H54 (cell line): ENCODE measurements around the gene PPP2R5C.
A peak's percentile ranks its signal among the peaks of the same experiment; 100 is the strongest.

Experiments
- DNase-seq: peaks from one replicate; pipeline ENCODE4 v3.0.0; 2011; ENCODE audit warnings: low spot score, mixed read lengths; ENCODE audit not compliant: insufficient read length
- FAIRE-seq: peaks from 3 replicates; lab custom pipeline; 2011; peaks lifted over from hg19 to GRCh38; lab: Jason Lieb, UNC
- POLR2A ChIP-seq: IDR thresholded peaks from 2 replicates; pipeline ENCODE4 v1.6.1; 2011; ENCODE audit warnings: low read depth, mild to moderate bottlenecking, low read length

PPP2R5C gene

DNA sequence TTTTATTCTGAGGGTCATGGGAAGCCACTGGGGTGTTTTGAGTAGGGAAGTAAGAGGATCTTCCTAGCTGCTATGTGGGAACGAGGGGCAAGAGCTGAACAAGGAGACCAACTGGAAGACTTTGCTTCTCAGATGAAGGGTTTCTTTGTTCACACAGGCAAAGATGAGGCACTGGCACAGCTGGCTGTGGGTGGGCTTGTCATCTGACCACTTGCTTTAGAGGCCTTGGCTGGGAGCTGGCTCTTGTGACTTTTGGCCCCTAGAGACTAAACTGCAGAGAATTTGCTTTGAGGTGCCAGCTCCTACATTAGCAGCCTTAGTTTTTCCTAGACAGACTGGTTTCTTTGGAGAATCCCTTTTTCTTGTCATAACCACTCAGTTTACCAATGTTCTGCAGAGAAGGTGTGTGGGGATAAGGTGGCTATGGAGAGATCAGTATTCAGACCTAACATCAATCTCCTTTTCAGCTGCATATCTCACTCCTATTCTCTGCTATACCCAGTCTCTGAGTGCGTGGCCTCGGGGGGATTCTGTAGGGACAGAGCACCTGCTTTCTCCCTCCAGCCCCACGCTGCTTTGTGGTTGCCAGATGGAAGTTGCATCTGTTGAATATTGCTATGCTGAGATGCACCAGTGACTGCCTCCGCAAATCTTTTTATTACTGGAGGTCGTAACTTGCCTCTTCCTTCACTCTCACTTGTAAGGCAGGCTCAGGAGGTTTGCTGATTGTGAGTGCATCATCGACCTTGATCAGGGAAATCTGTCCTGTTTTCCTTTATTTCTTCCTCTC is 12.7 kb downstream of the PPP2R5C start:
- no peak for TF ChIP-seq POLR2A
- FAIRE-seq (no peak), DNase-seq (no peak)

DNA sequence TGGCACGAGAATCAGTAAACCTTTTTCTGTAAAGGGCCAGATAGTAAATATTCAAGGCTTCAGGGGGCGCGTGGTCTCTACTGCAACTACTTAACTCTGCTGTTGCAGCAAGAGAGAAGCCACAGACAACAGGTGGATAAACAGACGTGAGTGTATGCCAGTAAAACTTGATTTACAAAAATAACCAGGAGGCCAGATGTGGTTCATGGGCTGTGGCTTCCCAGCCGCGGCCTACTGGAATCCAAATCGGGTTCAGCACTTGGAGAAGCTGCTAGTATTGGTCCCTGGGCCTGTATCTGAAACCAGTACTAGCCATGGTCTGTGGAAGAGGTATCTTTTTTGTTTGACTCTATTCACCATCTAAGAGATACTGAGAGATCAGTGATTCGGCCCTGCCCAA is 13.3 kb downstream of the PPP2R5C start:
- FAIRE-seq (no peak), DNase-seq (no peak)
- no peak for TF ChIP-seq POLR2A

DNA sequence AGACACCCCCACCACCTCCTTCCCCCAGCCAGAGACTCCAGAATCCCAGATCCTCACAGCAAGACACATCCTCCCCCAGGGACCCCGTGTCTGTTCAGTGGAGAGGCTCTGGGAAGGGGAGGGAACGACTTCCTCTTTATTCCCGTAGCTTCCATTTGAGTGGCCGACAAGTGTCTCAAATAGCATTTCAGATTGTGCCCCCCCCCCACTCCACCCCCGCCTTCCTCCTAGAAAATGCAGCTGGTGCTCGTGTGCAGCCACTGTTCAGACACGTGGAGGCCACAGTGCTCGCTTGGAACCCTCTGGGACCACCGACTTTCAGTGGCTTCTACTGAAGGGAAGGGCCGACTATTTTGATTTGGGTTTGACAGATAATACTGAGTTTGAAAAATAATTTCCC is 14.3 kb downstream of the PPP2R5C start:
- FAIRE-seq (no peak), DNase-seq (no peak)
- no peak for TF ChIP-seq POLR2A

DNA sequence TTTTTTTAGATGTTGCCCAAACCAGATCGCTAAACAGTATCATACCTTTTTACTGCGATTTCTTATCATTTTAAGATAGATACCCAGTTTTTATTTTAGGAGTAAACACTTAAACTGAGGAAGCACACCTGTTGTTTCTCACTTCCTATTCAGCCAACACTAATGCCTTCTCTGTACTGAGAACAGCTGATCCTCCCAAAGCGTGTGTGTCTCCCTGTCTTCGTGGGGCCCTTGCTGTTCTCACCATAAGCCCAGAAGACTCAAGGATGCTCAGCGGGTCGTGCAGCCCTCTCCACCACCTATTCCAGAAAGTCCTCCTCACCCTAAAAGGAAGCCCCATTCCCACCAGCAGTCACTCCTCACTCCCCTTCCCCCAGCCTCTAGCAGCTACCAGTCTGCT is 14.8 kb downstream of the PPP2R5C start:
- no peak for DNase-seq
- TF ChIP-seq POLR2A: no peak
- FAIRE-seq: no peak

DNA sequence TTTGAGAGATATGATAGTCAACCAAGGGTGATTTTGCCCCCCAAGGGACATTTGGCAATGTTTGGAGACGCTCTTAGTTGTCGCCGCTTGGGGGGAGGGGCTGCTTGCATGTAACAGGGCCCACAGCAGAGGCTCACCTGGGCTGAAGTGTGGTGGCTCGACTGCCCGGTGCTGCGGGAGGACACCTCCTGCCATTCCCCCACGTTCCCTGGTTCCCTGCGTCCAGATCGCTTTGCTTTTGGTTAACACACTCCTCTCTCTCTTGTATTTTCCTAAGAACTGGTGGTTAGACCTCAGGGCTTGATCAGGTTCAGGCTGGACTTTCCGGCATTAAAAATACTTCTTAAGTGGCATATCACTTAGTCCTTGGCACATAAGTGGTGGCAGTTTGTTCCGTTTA is 18.9 kb downstream of the PPP2R5C start:
- no peak for TF ChIP-seq POLR2A
- FAIRE-seq (no peak), DNase-seq (no peak)

DNA sequence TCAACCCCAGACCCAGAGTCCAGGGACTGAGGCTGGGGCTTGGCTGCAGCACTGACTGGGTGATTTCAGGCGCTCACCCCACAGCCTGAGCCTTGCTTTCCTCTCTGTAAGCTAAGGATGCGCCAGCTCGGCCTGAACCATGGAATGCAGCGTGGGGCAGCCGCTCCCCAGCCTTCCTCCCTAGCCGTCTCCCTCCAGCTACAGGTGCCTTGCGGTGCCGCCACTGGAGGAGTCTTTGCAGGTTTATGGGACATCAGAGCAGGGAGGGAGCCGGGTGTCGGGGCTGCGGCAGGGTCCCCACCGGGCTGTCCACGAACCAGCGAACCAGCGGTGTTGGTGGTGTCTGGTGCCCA is 19.4 kb downstream of the PPP2R5C start:
- TF ChIP-seq POLR2A: no peak
- FAIRE-seq (no peak), DNase-seq (no peak)

DNA sequence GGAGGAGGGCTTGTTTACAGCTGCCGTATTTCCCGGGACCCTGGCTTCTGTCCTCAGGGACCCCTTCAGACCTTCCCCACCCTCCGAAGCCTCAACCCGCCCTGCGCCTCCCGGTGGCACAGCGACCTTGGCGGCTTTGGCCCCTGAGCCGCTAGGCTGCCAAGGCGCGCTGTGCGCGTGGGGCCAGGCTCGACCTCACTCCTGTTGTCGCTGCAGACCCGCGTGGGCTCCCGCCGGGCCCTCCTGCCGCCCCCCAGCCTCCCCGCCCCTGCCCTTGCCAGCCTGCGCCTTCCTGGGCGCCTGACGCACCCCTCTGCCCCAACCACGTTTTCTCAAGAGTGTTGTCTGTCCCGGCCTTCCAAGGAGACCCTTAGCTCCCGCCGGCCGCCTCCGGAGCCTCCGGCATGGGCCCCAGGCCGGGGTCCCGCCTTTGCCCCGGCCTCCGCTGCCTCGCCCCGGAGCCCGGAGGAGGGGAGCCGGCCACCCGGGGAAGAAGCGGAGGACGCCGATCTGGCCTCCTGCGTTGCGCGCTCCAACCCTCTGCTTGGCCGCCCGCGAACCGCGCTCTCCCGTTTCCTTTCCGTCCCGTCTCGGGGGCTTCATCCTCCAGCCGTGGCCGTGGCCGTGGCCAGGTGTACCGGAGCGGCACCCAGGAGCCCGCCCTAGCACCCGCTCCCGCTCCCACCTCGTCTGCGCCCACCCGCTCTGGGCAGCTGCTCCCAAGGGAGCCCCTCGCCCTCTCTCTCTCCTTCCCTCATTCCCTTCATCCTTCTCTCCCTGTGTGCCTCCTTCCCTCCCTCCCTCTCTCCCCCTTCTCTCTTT is 19.9 kb downstream of the PPP2R5C start:
- FAIRE-seq (no peak), DNase-seq (no peak)

DNA sequence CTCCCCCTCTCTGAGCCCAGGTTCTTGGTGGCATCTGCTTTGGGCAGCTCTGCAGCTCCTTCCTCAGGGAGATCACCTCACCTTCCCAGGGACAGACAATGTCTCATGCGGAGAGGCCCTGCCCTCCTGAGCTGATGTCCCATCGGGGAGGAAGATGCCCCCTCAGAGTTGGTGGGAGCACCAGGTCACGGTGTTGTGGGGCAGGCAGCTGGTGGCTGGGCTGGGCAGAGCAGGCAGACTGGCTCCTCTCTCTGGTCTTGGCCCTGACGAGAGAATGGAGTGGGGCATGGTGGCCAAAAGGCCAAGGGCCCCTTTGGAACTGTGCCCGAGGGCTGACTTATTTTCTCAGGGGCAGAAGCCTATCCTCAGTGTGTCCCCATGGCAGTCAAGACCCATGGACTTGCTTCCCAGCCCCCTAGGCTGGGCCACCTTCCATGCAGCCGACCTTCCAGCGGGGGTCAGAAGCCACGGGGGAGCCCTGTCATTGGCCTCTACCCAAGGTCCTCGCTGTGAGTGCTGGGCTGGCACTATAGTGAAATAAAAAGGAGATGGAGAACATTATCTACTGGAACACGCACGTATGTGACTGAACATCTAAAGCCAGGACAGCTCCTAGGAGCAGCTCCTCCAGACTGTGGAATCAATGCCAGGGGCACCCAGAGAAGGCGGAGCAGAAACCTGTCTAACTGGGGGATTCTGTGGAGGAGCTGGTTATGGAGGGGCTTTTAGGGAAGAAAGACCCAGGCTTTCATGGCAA is 21.9 kb downstream of the PPP2R5C start:
- TF ChIP-seq POLR2A: no peak
- FAIRE-seq: no peak
- no peak for DNase-seq

More for the DNA sequence above, 19.9 kb downstream of the PPP2R5C start:
- TF ChIP-seq POLR2A: no peak

DNA sequence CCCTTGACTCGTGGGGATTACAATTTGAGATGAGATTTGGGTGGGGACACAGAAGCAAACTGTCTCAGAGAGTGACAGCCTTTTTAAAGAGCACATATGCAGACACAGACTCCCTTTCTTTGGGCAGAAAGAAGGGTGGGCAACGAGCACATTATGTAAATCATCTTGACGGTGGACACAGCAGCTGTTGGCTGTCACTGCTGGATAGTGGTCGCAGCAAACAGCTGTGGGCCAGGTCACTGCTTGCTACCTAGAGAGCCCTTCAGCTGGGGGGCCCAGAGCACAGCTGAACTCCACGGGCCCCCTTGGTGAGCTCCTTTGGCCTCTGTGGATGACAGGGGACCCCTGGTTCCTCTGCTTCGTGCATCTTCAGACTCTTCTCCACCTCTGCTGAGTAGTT is 23.1 kb downstream of the PPP2R5C start:
- no peak for TF ChIP-seq POLR2A
- DNase-seq (no peak), FAIRE-seq (no peak)

DNA sequence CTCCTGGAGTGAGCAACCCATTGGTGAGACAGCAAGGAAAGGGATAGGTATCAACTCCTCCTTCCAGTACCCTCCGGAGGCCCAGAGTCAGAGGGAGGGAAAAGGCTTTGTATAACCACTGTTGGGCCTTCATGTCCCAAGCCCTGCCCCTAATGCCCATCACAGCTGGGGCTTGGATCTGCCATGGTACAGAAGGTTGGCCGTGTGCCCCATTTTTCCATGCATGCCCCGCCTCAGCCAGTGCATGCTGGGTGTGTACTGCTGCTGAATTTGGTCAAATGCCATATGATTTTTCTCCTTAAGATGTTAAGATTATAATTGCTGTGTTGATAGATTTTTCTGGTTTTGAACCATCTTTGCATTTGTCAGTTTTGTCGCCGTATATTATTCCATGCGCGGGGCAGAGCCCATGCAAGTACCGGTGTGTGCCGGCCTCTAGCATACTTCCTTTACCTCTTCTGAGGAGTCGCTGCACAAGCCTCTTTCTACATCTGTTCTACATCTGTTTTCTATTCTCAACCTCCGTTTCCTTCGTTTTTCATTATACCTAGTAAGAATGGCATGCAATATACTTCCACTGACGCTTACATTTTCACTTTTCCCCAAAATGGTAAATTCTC is 26.6 kb downstream of the PPP2R5C start:
- DNase-seq: no peak
- TF ChIP-seq POLR2A: no peak
- FAIRE-seq: no peak

DNA sequence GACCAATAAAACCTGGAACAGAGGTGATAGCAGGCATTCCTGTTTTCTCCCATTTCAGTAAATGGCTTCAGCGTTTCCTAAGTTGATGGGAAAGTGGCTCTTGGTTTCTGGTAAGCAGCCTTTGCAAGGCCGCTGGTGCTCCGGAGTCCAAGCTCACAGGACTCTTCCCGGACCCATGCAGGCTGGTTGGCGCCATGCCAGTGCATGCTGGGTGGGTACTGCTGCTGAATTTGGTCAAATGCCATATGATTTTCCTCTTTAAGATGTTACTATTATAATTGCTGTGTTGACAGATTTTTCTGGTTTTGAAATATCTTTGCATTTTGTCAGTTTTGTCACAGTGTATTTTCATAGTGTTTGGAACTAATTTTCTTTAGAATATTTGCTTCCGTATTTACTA is 27.7 kb downstream of the PPP2R5C start:
- DNase-seq: no peak
- FAIRE-seq: no peak
- no peak for TF ChIP-seq POLR2A

DNA sequence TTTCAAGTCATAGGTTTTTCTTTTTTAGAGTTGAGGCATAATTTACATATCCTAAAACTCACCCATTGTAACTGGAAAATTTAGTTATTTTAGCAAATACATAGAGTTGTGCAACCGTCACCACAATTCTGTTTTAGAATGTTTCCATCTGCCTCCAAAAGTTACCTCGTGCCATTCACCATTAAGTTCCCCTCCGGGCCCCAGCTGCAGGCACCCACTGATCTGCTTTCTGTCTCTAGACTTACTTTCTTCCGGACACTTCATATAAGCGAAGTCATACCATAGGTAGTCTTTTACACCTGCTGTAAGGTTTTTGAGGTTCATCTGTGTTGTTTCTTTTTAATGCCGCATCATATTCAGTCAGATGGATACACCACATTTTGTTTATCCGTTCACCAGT is 28.7 kb downstream of the PPP2R5C start:
- TF ChIP-seq POLR2A: no peak
- peak; percentile 15 for FAIRE-seq
- no peak for DNase-seq

DNA sequence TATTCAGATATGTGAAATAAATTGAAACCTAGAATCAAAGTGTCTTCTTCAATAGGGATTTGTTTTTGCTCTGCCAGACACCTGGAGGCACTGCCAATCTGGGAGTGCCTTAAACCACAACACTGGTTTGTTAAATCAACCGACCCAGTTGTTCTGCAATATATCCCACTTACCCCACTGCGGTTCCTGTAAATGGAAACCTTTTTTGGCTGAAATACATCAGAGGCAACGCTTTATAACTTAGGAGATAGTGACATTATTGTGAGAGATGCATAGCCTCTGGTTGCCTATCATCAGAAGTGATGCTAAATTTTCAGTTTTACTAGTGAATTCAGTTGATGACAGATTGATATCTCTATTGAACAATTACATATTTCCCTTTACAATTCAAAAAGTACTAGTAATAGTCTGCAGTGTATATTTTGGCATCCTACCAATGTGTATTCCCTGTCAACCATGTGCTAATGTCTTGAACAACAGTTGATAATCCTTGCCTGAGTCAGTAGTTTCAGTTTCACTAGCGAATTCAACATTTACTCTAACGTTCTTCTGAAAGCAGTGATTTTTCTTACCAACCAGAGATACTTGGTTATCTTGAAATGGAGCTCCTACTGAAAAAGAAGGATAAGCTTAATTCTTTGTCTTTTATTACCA is 30.5 kb downstream of the PPP2R5C start:
- no peak for TF ChIP-seq POLR2A
- DNase-seq (no peak), FAIRE-seq (peak; percentile 98)
